ENCODE results near the gene USP17L29.
"Not testable (repeated sequence)": the region's sequence is repeated elsewhere in the genome, so short reads cannot be mapped to it uniquely, and the experiment has no call there.

USP17L29 gene, protein sequence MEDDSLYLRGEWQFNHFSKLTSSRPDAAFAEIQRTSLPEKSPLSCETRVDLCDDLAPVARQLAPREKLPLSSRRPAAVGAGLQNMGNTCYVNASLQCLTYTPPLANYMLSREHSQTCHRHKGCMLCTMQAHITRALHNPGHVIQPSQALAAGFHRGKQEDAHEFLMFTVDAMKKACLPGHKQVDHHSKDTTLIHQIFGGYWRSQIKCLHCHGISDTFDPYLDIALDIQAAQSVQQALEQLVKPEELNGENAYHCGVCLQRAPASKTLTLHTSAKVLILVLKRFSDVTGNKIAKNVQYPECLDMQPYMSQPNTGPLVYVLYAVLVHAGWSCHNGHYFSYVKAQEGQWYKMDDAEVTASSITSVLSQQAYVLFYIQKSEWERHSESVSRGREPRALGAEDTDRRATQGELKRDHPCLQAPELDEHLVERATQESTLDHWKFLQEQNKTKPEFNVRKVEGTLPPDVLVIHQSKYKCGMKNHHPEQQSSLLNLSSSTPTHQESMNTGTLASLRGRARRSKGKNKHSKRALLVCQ

DNA sequence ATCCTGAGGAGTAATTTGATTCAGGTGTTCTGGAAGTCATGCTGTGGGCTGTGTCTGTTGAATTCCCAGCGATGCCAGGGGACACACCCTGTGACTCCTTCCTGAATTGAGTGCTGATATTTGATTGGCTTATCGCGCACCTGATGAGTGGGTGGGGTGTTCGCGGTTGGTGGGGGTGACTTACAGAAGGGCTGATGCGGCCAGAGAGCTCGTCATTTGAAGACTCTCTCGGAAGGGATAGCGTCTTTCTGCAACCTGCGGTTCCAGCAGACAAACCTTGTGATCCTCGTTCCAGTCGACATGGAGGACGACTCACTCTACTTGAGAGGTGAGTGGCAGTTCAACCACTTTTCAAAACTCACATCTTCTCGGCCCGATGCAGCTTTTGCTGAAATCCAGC lies at the start of gene USP17L29:
TSS of gene USP17L29 (plus strand) at position 301 of the 400 bp plus-strand sequence. CDS start at position 301, 0 bp downstream.
- DNase-seq, result not testable (repeated sequence)

DNA sequence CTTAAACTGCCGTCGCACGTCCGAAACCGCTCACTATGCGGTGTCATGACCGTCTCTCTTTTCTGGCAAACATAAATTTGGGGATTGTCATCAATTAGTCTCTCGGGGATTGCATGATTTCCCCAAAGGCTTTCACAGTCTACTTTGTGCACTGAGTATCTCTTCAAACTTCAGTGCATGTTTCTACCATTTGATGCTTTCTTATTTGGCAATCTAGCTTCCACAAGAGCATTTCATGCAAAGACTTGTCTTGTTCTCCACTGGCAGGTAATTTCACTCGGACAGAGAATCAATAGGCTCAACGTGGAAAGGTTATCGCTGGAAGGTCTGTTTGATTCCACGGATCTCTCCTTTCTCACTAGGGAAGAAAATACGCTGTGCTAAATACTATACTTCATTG lies 29.2 kb upstream of the USP17L29 start:
- DNase-seq, result not testable (repeated sequence)

DNA sequence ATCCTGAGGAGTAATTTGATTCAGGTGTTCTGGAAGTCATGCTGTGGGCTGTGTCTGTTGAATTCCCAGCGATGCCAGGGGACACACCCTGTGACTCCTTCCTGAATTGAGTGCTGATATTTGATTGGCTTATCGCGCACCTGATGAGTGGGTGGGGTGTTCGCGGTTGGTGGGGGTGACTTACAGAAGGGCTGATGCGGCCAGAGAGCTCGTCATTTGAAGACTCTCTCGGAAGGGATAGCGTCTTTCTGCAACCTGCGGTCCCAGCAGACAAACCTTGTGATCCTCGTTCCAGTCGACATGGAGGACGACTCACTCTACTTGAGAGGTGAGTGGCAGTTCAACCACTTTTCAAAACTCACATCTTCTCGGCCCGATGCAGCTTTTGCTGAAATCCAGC lies 28.6 kb upstream of the USP17L29 start, which contains the start of gene USP17L24:
TSS of gene USP17L24 (plus strand) at position 301 of the 400 bp plus-strand sequence. CDS start at position 301, 0 bp downstream.
- not testable (repeated sequence) for DNase-seq

DNA sequence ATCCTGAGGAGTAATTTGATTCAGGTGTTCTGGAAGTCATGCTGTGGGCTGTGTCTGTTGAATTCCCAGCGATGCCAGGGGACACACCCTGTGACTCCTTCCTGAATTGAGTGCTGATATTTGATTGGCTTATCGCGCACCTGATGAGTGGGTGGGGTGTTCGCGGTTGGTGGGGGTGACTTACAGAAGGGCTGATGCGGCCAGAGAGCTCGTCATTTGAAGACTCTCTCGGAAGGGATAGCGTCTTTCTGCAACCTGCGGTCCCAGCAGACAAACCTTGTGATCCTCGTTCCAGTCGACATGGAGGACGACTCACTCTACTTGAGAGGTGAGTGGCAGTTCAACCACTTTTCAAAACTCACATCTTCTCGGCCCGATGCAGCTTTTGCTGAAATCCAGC lies 23.8 kb upstream of the USP17L29 start, which contains the start of gene USP17L25:
TSS of gene USP17L25 (plus strand) at position 301 of the 400 bp plus-strand sequence. CDS start at position 301, 0 bp downstream.
- not testable (repeated sequence) for DNase-seq

DNA sequence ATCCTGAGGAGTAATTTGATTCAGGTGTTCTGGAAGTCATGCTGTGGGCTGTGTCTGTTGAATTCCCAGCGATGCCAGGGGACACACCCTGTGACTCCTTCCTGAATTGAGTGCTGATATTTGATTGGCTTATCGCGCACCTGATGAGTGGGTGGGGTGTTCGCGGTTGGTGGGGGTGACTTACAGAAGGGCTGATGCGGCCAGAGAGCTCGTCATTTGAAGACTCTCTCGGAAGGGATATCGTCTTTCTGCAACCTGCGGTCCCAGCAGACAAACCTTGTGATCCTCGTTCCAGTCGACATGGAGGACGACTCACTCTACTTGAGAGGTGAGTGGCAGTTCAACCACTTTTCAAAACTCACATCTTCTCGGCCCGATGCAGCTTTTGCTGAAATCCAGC lies 19.1 kb upstream of the USP17L29 start, which contains the start of gene USP17L26:
TSS of gene USP17L26 (plus strand) at position 301 of the 400 bp plus-strand sequence. CDS start at position 301, 0 bp downstream.
- DNase-seq, result not testable (repeated sequence)

DNA sequence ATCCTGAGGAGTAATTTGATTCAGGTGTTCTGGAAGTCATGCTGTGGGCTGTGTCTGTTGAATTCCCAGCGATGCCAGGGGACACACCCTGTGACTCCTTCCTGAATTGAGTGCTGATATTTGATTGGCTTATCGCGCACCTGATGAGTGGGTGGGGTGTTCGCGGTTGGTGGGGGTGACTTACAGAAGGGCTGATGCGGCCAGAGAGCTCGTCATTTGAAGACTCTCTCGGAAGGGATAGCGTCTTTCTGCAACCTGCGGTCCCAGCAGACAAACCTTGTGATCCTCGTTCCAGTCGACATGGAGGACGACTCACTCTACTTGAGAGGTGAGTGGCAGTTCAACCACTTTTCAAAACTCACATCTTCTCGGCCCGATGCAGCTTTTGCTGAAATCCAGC lies 14.3 kb upstream of the USP17L29 start, which contains the start of gene USP17L5:
TSS of gene USP17L5 (plus strand) at position 301 of the 400 bp plus-strand sequence. CDS start at position 301, 0 bp downstream.
- not testable (repeated sequence) for DNase-seq

DNA sequence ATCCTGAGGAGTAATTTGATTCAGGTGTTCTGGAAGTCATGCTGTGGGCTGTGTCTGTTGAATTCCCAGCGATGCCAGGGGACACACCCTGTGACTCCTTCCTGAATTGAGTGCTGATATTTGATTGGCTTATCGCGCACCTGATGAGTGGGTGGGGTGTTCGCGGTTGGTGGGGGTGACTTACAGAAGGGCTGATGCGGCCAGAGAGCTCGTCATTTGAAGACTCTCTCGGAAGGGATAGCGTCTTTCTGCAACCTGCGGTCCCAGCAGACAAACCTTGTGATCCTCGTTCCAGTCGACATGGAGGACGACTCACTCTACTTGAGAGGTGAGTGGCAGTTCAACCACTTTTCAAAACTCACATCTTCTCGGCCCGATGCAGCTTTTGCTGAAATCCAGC lies 9.6 kb upstream of the USP17L29 start, which contains the start of gene USP17L27:
TSS of gene USP17L27 (plus strand) at position 301 of the 400 bp plus-strand sequence. CDS start at position 301, 0 bp downstream.
- not testable (repeated sequence) for DNase-seq

DNA sequence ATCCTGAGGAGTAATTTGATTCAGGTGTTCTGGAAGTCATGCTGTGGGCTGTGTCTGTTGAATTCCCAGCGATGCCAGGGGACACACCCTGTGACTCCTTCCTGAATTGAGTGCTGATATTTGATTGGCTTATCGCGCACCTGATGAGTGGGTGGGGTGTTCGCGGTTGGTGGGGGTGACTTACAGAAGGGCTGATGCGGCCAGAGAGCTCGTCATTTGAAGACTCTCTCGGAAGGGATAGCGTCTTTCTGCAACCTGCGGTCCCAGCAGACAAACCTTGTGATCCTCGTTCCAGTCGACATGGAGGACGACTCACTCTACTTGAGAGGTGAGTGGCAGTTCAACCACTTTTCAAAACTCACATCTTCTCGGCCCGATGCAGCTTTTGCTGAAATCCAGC lies 4.8 kb upstream of the USP17L29 start, which contains the start of gene USP17L28:
TSS of gene USP17L28 (plus strand) at position 301 of the 400 bp plus-strand sequence. CDS start at position 301, 0 bp downstream.
- DNase-seq, result not testable (repeated sequence)

DNA sequence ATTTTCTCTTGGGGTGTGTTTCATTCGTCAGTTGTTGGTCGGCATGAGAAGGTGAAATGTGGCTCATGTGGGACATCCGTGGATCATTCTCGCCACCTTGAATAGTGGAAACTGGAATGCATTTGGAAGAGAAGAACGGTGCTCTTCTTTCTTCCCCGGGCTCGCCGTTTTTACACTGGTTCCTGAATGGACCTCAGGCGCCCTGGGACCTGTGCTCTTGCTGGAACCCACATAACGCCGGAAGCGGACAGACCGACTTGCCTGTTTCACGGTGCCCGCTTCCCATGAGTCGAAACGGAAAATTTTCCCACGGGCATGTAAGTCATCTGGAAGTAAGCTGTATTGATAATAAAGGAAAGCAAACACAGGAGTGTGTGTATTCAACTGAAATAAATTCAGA lies 2.6 kb upstream of the USP17L29 start:
- not testable (repeated sequence) for DNase-seq

DNA sequence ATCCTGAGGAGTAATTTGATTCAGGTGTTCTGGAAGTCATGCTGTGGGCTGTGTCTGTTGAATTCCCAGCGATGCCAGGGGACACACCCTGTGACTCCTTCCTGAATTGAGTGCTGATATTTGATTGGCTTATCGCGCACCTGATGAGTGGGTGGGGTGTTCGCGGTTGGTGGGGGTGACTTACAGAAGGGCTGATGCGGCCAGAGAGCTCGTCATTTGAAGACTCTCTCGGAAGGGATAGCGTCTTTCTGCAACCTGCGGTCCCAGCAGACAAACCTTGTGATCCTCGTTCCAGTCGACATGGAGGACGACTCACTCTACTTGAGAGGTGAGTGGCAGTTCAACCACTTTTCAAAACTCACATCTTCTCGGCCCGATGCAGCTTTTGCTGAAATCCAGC lies 9.4 kb downstream of the USP17L29 start, which contains the start of gene USP17L30:
TSS of gene USP17L30 (plus strand) at position 301 of the 400 bp plus-strand sequence. CDS start at position 301, 0 bp downstream.
- DNase-seq, result not testable (repeated sequence)

DNA sequence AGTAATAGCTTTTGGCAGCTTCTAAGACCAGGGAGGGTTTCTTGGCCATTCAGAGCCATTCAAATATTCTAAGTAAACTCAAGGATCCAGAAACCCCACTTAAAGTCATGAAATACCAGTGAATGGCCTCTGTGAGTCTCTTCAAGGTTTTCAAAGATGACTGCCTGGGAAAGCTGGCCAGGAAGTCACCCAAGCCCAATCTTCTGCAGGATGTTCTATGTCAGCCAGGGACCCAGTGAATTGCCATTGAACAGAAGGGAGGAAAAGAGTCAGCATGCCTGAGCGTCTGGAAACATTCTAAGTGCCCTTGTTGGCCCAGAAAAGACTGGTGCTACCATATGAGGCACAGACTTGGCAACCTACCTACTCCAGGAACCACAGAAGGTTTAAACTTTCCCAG lies 26.4 kb downstream of the USP17L29 start:
- DNase-seq, result not testable (repeated sequence)

DNA sequence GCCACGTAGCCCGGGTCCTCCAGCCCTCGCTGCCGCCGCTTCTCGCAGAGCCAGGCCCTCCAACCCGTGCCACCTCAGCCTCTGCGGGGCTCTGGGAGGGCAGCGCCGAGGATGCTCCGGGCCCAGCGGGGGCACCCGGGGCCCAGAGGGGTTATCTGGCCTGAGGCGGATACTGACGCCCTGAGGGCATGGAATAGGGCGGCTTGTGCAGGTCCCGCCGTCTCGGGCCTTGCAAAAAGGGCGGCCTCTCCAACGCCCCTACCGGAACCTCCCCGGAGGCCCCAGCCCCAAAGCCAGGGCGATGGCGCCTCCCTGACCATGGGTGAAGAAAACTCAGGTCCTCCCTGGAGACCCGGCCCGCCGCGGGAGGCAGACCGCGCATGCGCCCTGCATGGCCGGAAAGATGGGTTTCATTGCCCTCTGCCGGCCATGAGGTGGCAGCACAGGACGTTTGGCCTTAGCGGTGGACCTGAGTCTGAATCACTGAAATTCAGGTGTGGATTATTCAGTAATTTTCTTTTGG lies 27.6 kb downstream of the USP17L29 start:
- peak; percentile 31 for DNase-seq

DNA sequence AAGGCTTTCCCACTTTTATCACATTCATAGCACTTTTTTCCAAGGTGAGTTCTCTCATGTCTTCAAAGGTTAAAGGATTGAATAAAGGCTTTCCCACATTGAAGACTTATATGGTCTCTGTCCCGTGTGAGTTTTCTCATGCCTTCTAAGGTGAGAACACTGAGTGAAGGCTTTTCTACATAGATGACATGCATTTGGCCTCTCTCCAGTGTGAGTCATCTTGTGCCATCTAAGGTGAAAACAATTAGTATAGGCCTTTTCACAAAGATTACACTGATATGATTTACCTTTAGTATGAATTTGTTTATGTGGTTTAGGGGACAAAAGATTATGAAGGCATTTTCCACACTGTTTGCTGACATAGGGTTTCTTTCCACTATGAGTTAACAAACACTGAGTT lies 30.7 kb downstream of the USP17L29 start:
- no peak for DNase-seq

DNA sequence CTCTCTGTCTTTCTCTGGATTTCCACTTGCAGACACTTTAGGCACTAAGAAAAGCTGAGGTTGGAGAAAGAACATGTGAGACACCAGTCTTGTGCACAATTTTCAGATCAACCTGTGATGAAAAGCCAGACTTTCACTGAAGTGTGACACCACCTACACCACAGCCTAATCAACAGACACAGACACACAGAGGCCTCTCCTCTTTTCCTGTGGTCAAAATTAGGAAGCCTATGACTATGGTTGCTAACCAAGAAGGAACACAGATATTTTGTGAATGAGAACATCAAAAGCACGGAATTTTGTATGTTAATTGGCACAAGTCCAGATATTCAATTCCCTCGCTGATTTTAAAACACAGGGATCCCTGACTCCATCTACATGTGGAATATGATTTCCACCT lies 35.6 kb downstream of the USP17L29 start:
- not testable (repeated sequence) for DNase-seq

All from right hindlimb (tissue), 1 donor.